GM20000 (cell line): ENCODE results near the gene LTO1.

Experiments used
- DNase-seq: peaks from one replicate; pipeline ENCODE4 v3.0.0; 2012; ENCODE audit warnings: low spot score
- TF ChIP-seq, protein P1 (sequence below): IDR thresholded peaks from 2 replicates; pipeline ENCODE4 v1.5.1; 2012; ENCODE audit warnings: mild to moderate bottlenecking, control low read depth; ENCODE audit errors: extremely low read depth, missing control alignments

The LTO1 gene

GRCh38 chr11:69656536-69657455 lies 18.4 kb downstream of the LTO1 start:
- TF ChIP-seq, protein P1, sequence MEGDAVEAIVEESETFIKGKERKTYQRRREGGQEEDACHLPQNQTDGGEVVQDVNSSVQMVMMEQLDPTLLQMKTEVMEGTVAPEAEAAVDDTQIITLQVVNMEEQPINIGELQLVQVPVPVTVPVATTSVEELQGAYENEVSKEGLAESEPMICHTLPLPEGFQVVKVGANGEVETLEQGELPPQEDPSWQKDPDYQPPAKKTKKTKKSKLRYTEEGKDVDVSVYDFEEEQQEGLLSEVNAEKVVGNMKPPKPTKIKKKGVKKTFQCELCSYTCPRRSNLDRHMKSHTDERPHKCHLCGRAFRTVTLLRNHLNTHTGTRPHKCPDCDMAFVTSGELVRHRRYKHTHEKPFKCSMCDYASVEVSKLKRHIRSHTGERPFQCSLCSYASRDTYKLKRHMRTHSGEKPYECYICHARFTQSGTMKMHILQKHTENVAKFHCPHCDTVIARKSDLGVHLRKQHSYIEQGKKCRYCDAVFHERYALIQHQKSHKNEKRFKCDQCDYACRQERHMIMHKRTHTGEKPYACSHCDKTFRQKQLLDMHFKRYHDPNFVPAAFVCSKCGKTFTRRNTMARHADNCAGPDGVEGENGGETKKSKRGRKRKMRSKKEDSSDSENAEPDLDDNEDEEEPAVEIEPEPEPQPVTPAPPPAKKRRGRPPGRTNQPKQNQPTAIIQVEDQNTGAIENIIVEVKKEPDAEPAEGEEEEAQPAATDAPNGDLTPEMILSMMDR: no peak
- DNase-seq: no peak

DNA sequence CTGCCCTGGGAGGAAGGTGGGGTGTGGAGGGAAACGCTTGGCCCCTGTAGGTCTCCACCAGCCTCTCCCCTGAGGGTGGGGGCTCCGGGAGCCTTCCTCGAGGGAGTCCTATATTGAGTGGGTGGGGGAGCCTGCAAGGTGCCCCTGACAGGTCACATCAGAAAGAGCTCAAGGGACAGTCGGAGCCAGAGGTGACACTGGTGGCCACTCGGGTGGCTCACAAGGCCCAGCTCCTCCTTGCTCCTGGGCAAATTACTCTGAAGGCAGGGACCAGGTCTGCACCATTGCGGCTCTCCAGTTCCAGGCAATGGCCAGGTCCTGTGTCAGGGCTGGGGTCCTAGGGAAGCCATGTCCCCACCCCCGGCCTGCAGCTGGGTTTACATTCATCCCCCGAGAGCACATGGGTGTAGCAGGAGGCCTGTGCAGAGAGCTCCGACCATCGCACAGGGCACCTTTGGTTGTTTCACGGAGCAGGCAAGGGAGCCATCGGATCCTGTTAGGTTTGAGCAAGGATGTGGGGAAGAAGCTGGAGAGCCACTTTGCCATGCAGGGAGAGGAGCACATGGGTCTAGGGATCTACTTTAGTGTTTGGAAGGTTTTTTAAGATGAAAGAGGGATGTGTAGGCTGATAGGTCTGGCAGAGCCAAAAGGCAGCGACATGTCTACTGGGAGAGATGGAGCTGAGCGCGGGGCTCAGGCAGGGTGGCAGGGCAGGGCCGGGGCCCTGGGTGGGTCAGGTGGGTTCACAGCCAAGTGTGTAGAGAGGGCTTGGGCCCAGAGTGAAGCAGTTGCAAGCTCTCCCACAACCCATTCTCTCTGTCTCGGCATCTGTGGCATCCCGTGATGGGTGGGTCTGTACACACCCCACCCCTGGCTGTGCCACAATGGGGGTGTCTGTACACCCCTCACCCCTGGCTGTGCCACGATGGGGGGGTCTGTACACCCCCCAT lies 19.4 kb downstream of the LTO1 start:
- no peak for DNase-seq
- TF ChIP-seq, protein P1: no peak

- DNase-seq: no peak
- TF ChIP-seq, protein P1: no peak
Measured at GRCh38 chr11:69654660-69655478, 20.3 kb downstream of the LTO1 start.

GRCh38 chr11:69654001-69654659 lies 21.0 kb downstream of the LTO1 start:
- TF ChIP-seq, protein P1: no peak

DNA sequence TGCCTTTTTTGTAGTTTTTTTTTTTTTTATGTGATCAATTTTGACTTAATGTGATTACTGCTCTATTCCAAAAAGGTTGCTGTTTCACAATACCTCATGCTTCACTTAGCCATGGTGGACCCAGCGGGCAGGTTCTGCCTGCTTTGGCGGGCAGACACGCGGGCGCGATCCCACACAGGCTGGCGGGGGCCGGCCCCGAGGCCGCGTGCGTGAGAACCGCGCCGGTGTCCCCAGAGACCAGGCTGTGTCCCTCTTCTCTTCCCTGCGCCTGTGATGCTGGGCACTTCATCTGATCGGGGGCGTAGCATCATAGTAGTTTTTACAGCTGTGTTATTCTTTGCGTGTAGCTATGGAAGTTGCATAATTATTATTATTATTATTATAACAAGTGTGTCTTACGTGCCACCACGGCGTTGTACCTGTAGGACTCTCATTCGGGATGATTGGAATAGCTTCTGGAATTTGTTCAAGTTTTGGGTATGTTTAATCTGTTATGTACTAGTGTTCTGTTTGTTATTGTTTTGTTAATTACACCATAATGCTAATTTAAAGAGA lies 21.7 kb downstream of the LTO1 start:
- TF ChIP-seq, protein P1: no peak
- DNase-seq: no peak

More at GRCh38 chr11:69654001-69654659, 21.0 kb downstream of the LTO1 start:
- no peak for DNase-seq

GRCh38 chr11:69652999-69653398 lies 22.2 kb downstream of the LTO1 start:
- TF ChIP-seq, protein P1: no peak
- no peak for DNase-seq
